ENCODE results near the gene STK11IP.

The STK11IP gene

GRCh38 chr2:219656526-219656925 is 58.9 kb downstream of the STK11IP start:
- no peak for DNase-seq (ENCODE audit: low spot score)

- peak; percentile 62 for DNase-seq (ENCODE audit: low spot score)
These were observed 60.7 kb downstream of the STK11IP start for GRCh38 chr2:219658196-219658846.

GRCh38 chr2:219658874-219659273 is 61.2 kb downstream of the STK11IP start:
- DNase-seq (ENCODE audit: low spot score) = no peak

- no peak for DNase-seq (ENCODE audit: low spot score)
These were observed 63.7 kb downstream of the STK11IP start for GRCh38 chr2:219661197-219661954.

GRCh38 chr2:219661955-219662395 is 64.3 kb downstream of the STK11IP start:
- no peak for DNase-seq (ENCODE audit: low spot score)

- DNase-seq (ENCODE audit: low spot score) = no peak
These were observed 64.9 kb downstream of the STK11IP start for GRCh38 chr2:219662566-219662965.

GRCh38 chr2:219663116-219663762 is 65.6 kb downstream of the STK11IP start:
- no peak for DNase-seq (ENCODE audit: low spot score)

- DNase-seq (ENCODE audit: low spot score) = no peak
These were observed 66.4 kb downstream of the STK11IP start for GRCh38 chr2:219664041-219664440.

- DNase-seq (ENCODE audit: low spot score) = peak; percentile 31
These were observed 67.3 kb downstream of the STK11IP start for GRCh38 chr2:219664944-219665343.

GRCh38 chr2:219665926-219666325 is 68.3 kb downstream of the STK11IP start:
- DNase-seq (ENCODE audit: low spot score) = no peak

Measured in AG08395 (cell line).